Measurements from ENCODE around the gene RPL26. TPM values are rescaled to one million over a fixed set of nuclear protein-coding genes. Genes with fewer than 3 reads are reported as not detected.
A peak's percentile ranks its signal among the peaks of the same experiment; 100 is the strongest.
"Not testable (repeated sequence)": the region's sequence is repeated elsewhere in the genome, so short reads cannot be mapped to it uniquely, and the experiment has no call there.

The RPL26 gene
- total RNA-seq, 1 donor from 2014 or later = 1,547 TPM

- Histone ChIP-seq H3K27ac (peak overlapping the region in 1 of 2 donors; percentile 79), H3K36me3 (peaks cover 35 to 48% of the 10 kb centered on the region in 2 donors), H3K27me3 (no peaks in the 10 kb centered on the region), H3K4me1 (peaks cover 19 to 22% of the 10 kb centered on the region in 2 donors), H3K4me3 (no peak overlapping the region), H3K9me3 (no peaks in the 10 kb centered on the region)
- intact Hi-C loops (cut with DNase I) = no loop called here
- no peak for TF ChIP-seq CTCF (IDR thresholded peaks at IDR 0.05)
- no peak for DNase-seq (ENCODE audit: low spot score in 2 of 2)
Observed at GRCh38 chr17:8377422-8377821, 5.6 kb downstream of the RPL26 start.

GRCh38 chr17:8376271-8377067 is 6.5 kb downstream of the RPL26 start, which contains the start of gene KRABD2:
Gene KRABD2 (minus strand): TSS chr17:8376704.
- peak; percentile 30 to 92 for DNase-seq (ENCODE audit: low spot score in 2 of 2)
- Histone ChIP-seq H3K4me3 (peak within 1 kb of the TSS; percentile 68 to 74), H3K9me3 (no peaks in the 10 kb centered on the region), H3K27me3 (no peaks in the 10 kb centered on the region), H3K27ac (peak within 1 kb of the TSS; percentile 67 to 79), H3K36me3 (peaks cover 33 to 47% of the 10 kb centered on the region in 2 donors), H3K4me1 (peaks cover 15 to 16% of the 10 kb centered on the region in 2 donors)
- peak; percentile 20 to 61 (median 59) for TF ChIP-seq CTCF (IDR thresholded peaks at IDR 0.05)
- intact Hi-C loops (cut with DNase I) = no loop called here

- H3K27ac ChIP-seq = peak overlapping the region; percentile 67 to 79
- peak overlapping the region; percentile 68 to 74 for H3K4me3 ChIP-seq
- no peak for DNase-seq (ENCODE audit: low spot score in 2 of 2)
- peaks cover 10 to 14% of the 10 kb centered on the region in 2 donors for H3K4me1 ChIP-seq
- H3K27me3 ChIP-seq = no peaks in the 10 kb centered on the region
- H3K36me3 ChIP-seq = peaks cover 28 to 40% of the 10 kb centered on the region in 2 donors
- intact Hi-C loops (cut with DNase I) = no loop called here
- H3K9me3 ChIP-seq = no peaks in the 10 kb centered on the region
- no peak for TF ChIP-seq CTCF (IDR thresholded peaks at IDR 0.05)
Observed at GRCh38 chr17:8375738-8376259, 7.2 kb downstream of the RPL26 start.

- H3K27me3 ChIP-seq; intact Hi-C loops (cut with DNase I); DNase-seq (ENCODE audit: low spot score in 2 of 2); H3K9me3 ChIP-seq; H3K27ac ChIP-seq; H3K4me3 ChIP-seq: not testable (repeated sequence)
- H3K36me3 ChIP-seq = peaks cover 13 to 33% of the 10 kb centered on the region in 2 donors
- peaks cover 9 to 11% of the 10 kb centered on the region in 2 donors for H3K4me1 ChIP-seq
Observed at GRCh38 chr17:8373856-8374255, 9.1 kb downstream of the RPL26 start.

DNA sequence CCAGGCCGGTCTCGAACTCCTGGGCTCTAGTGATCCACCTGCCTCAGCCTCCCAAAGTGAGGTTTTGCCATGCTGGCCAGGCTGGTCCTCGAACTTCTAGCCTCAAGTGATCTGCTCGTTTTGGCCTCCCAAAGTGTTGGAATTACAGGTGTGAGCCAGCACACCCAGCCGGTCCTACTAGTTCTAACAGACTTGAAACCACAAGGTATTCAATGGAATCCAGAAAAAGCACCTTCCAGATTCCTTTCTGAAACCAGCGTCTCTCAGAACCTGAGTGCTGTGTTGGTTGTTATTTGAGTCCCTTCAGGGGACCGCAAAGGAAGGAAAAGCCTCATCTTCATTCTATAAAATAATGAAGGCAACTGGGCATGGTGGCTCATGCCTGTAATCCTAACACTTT is 10.6 kb downstream of the RPL26 start:
- Histone ChIP-seq H3K9me3 (no peaks in the 10 kb centered on the region), H3K27me3 (no peaks in the 10 kb centered on the region), H3K4me1 (peaks cover 9 to 11% of the 10 kb centered on the region in 2 donors), H3K4me3 (no peak overlapping the region), H3K36me3 (peaks cover 4 to 20% of the 10 kb centered on the region in 2 donors), H3K27ac (no peak overlapping the region)
- intact Hi-C loops (cut with DNase I) = no loop called here
- no peak for TF ChIP-seq CTCF (IDR thresholded peaks at IDR 0.05)
- no peak for DNase-seq (ENCODE audit: low spot score in 2 of 2)

- no peak for TF ChIP-seq CTCF (IDR thresholded peaks at IDR 0.05)
- Histone ChIP-seq H3K27me3 (no peaks in the 10 kb centered on the region), H3K4me1 (peaks cover 5 to 11% of the 10 kb centered on the region in 2 donors), H3K27ac (no peak overlapping the region), H3K9me3 (no peaks in the 10 kb centered on the region), H3K4me3 (no peak overlapping the region), H3K36me3 (peaks cover 3 to 14% of the 10 kb centered on the region in 2 donors)
- intact Hi-C loops (cut with DNase I) = no loop called here
- no peak for DNase-seq (ENCODE audit: low spot score in 2 of 2)
Observed at GRCh38 chr17:8371786-8372185, 11.2 kb downstream of the RPL26 start.

All from ascending aorta (tissue), 2 donors.